Stimulated activated CD8-positive, alpha-beta memory T cell treated with anti-CD3 and anti-CD28 coated beads, Interleukin-7, amount 100 ng/mL, for 4 hours (primary cell): ENCODE results near the gene GPR17.

Source experiments
- DNase-seq, 2 donors: peaks; one replicate each; pipeline ENCODE4 v3.0.0-alpha.2; 2020; ENCODE audit warnings: low read depth in 2 of 2

GPR17 gene

GRCh38 chr2:127614246-127614645, 31.7 kb upstream of the GPR17 start:
- DNase-seq = no peak

GRCh38 chr2:127614731-127615130, 31.2 kb upstream of the GPR17 start:
- DNase-seq = no peak

GRCh38 chr2:127615511-127616166, 30.3 kb upstream of the GPR17 start:
- no peak for DNase-seq

GRCh38 chr2:127618551-127619202, 27.3 kb upstream of the GPR17 start:
- DNase-seq = no peak

GRCh38 chr2:127619203-127619590, 26.8 kb upstream of the GPR17 start:
- no peak for DNase-seq

- DNase-seq = no peak
Measured at GRCh38 chr2:127619877-127620705, 25.9 kb upstream of the GPR17 start.

- no peak for DNase-seq
Measured at GRCh38 chr2:127620866-127621265, 25.1 kb upstream of the GPR17 start.

- no peak for DNase-seq
Measured at GRCh38 chr2:127621981-127622431, 23.9 kb upstream of the GPR17 start.

GRCh38 chr2:127622561-127623387, 23.2 kb upstream of the GPR17 start:
- no peak for DNase-seq

- no peak for DNase-seq
Measured at GRCh38 chr2:127623388-127624319, 22.3 kb upstream of the GPR17 start.

- DNase-seq = no peak
Measured at GRCh38 chr2:127624320-127624755, 21.6 kb upstream of the GPR17 start.

GRCh38 chr2:127624756-127625571, 21.0 kb upstream of the GPR17 start:
- no peak for DNase-seq

GRCh38 chr2:127625572-127625951, 20.4 kb upstream of the GPR17 start:
- DNase-seq = no peak

GRCh38 chr2:127626175-127626574, 19.8 kb upstream of the GPR17 start:
- no peak for DNase-seq

GRCh38 chr2:127626917-127627739, 18.8 kb upstream of the GPR17 start:
- no peak for DNase-seq

GRCh38 chr2:127627740-127628571, 18.0 kb upstream of the GPR17 start:
- DNase-seq = no peak

- DNase-seq = no peak
Measured at GRCh38 chr2:127628767-127629614, 17.0 kb upstream of the GPR17 start.
